MM.1S (cell line): Measurements from ENCODE around the gene PSMA4.
A peak's percentile ranks its signal among the peaks of the same experiment; 100 is the strongest.

Experiments used
- DNase-seq: peaks from one replicate; pipeline ENCODE4 v3.0.0-alpha.2; 2015
- H2AFZ ChIP-seq: fragments of 300-600 bp; sonication (generic); 2 replicates; pipeline ENCODE4 v1.6.0; 2016; ENCODE audit warnings: antibody characterized with exemption, low read length
- H3F3A ChIP-seq: fragments of 300-600 bp; sonication (generic); 2 replicates; pipeline ENCODE4 v1.6.1; 2016; ENCODE audit warnings: mild to moderate bottlenecking, antibody characterized with exemption, low read length, moderate library complexity, mixed read lengths; ENCODE audit not compliant: insufficient read depth
- H3K27ac ChIP-seq: fragments of 300-600 bp; sonication (generic); 2 replicates; pipeline ENCODE4 v1.5.1; 2016; ENCODE audit warnings: mild to moderate bottlenecking, low read length
- H3K27me3 ChIP-seq: fragments of 300-600 bp; sonication (generic); replicated peaks from 2 replicates; pipeline ENCODE4 v1.6.0; 2016; ENCODE audit warnings: low read length; ENCODE audit not compliant: insufficient read depth
- H3K36me3 ChIP-seq: fragments of 300-600 bp; sonication (generic); replicated peaks from 2 replicates; pipeline ENCODE4 v1.6.1; 2016; ENCODE audit warnings: mild to moderate bottlenecking, low read length, mixed read lengths; ENCODE audit not compliant: insufficient read depth
- H3K4me1 ChIP-seq: fragments of 300-600 bp; sonication (generic); 2 replicates; pipeline ENCODE4 v1.6.1; 2016; ENCODE audit warnings: low read length, mixed read lengths
- H3K4me2 ChIP-seq: fragments of 300-600 bp; sonication (generic); 2 replicates; pipeline ENCODE4 v1.6.0; 2016; ENCODE audit warnings: low read depth, low read length
- H3K4me3 ChIP-seq: fragments of 300-600 bp; sonication (generic); 2 replicates; pipeline ENCODE4 v1.5.1; 2016; ENCODE audit warnings: low read length, mixed read lengths
- H3K79me2 ChIP-seq: fragments of 300-600 bp; sonication (generic); 2 replicates; pipeline ENCODE4 v1.6.1; 2016; ENCODE audit warnings: mixed run types, low read length, mixed read lengths
- H3K9ac ChIP-seq: fragments of 300-600 bp; sonication (generic); 2 replicates; pipeline ENCODE4 v1.6.1; 2016; ENCODE audit warnings: low read length, mixed read lengths
- H3K9me2 ChIP-seq: fragments of 300-600 bp; sonication (generic); replicated peaks from 2 replicates; pipeline ENCODE4 v1.6.1; 2016; ENCODE audit warnings: mild to moderate bottlenecking, low read length, mixed read lengths; ENCODE audit not compliant: insufficient read depth
- H3K9me3 ChIP-seq: fragments of 300-600 bp; sonication (generic); replicated peaks from 2 replicates; pipeline ENCODE4 v1.6.1; 2016; ENCODE audit warnings: mild to moderate bottlenecking, low read length, mixed read lengths; ENCODE audit not compliant: insufficient read depth
- H4K20me1 ChIP-seq: fragments of 300-600 bp; sonication (generic); 2 replicates; pipeline ENCODE4 v1.6.1; 2016; ENCODE audit warnings: mild to moderate bottlenecking, low read length, moderate library complexity, mixed read lengths; ENCODE audit not compliant: insufficient read depth
- CTCF ChIP-seq: fragments of 300-600 bp; sonication (generic); IDR thresholded peaks from 2 replicates; pipeline ENCODE4 v1.5.1; 2016; ENCODE audit warnings: antibody characterized with exemption, low read length, mixed read lengths
- EZH2 ChIP-seq: fragments of 300-600 bp; sonication (generic); optimal IDR thresholded peaks from 2 replicates; pipeline ENCODE3; 2017; ENCODE audit warnings: low read depth, mild to moderate bottlenecking, antibody characterized with exemption, low read length, mixed read lengths
- EZH2phosphoT487 ChIP-seq: fragments of 300-600 bp; sonication (generic); IDR thresholded peaks from 2 replicates; pipeline ENCODE4 v1.6.1; 2018; ENCODE audit warnings: antibody characterized with exemption, low read length

Gene PSMA4

GRCh38 chr15:78540871-78541743 lies 863 bp downstream of the PSMA4 start:
- no peaks in the 10 kb centered on the region for H3K9me3 ChIP-seq
- H4K20me1 ChIP-seq: no peaks in the 10 kb centered on the region
- no peaks in the 10 kb centered on the region for H3K27me3 ChIP-seq
- peaks cover 23% of the 10 kb centered on the region; the same call in 1 of the 2 replicates for H3K36me3 ChIP-seq
- H3K9me2 ChIP-seq: no peaks in the 10 kb centered on the region
- H3K4me1 ChIP-seq: peaks cover 16% of the 10 kb centered on the region
- TF ChIP-seq EZH2phosphoT487 (no peak), EZH2 (no peak), CTCF (no peak)
- peak overlapping the region; percentile 90 for H3K4me3 ChIP-seq
- no peak for DNase-seq
- H3K9ac ChIP-seq: peak overlapping the region; percentile 94
- peak overlapping the region; percentile 91 for H3K27ac ChIP-seq
- peak overlapping the region; percentile 73 for H3K4me2 ChIP-seq
- peaks cover 29% of the 10 kb centered on the region for H3F3A ChIP-seq
- peaks cover 54% of the 10 kb centered on the region for H3K79me2 ChIP-seq
- H2AFZ ChIP-seq: peak overlapping the region; percentile 80

DNA sequence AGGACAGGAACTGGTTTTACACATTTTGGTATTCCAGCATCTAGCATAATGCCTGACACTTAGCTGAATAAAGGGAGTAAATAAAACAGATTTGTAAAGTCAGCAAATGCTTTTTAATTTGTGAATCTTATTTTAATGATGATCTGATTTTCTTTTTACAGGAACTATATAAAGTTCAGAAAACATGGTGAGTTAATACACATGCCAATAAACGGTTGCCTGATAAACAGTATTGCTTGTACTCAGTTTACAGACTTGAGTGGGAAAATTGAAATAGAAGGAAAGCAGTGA lies 1.4 kb downstream of the PSMA4 start:
- Histone ChIP-seq H3K9ac (peak overlapping the region; percentile 94; the same call in 1 of the 2 replicates), H3K4me1 (peaks cover 11% of the 10 kb centered on the region), H3K36me3 (peaks cover 23% of the 10 kb centered on the region; the same call in 1 of the 2 replicates), H4K20me1 (no peaks in the 10 kb centered on the region), H3F3A (peaks cover 29% of the 10 kb centered on the region), H3K9me3 (no peaks in the 10 kb centered on the region), H2AFZ (no peak overlapping the region), H3K27me3 (no peaks in the 10 kb centered on the region), H3K9me2 (no peaks in the 10 kb centered on the region), H3K4me2 (peak overlapping the region; percentile 73), H3K27ac (peak overlapping the region; percentile 91; the same call in 1 of the 2 replicates), H3K79me2 (peaks cover 55% of the 10 kb centered on the region), H3K4me3 (peak overlapping the region; percentile 90)
- no peak for TF ChIP-seq EZH2
- no peak for TF ChIP-seq CTCF
- no peak for TF ChIP-seq EZH2phosphoT487
- DNase-seq: no peak

DNA sequence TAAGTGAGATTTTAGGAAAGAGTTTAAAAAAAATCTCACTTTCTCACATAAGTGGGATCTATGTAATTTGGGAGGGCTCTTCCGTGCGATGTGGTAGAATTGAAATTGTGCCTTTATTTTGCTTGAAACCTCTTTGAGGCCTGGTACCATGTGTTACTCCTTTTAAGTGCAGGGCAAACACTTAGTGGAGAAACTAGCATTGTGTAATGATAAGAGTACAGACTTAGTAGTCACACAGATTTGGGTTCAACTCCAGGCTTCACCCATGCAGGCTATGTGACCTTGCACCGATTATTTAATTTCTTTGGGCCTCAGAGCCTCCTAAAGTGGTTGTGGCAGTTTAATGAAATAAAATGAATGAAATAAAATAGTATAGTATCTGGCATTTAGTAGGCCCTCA lies 2.4 kb downstream of the PSMA4 start:
- DNase-seq: no peak
- TF ChIP-seq EZH2: no peak
- no peak for TF ChIP-seq EZH2phosphoT487
- TF ChIP-seq CTCF: no peak
- Histone ChIP-seq H3K9ac (no peak overlapping the region), H3K27me3 (no peaks in the 10 kb centered on the region), H3K4me1 (peaks cover 11% of the 10 kb centered on the region), H3K4me2 (0 out of 2 replicates have a peak overlapping the region, but pooled peaks have one; percentile 73), H3K36me3 (peaks cover 23% of the 10 kb centered on the region; the same call in 1 of the 2 replicates), H4K20me1 (no peaks in the 10 kb centered on the region), H3F3A (peaks cover 29% of the 10 kb centered on the region), H3K27ac (no peak overlapping the region), H2AFZ (no peak overlapping the region), H3K9me3 (no peaks in the 10 kb centered on the region), H3K9me2 (no peaks in the 10 kb centered on the region), H3K79me2 (peaks cover 61% of the 10 kb centered on the region), H3K4me3 (no peak overlapping the region)
